ENCODE measurements around the gene SLC31A2.
A peak's percentile ranks its signal among the peaks of the same experiment; 100 is the strongest.
"Not testable (repeated sequence)": the region's sequence is repeated elsewhere in the genome, so short reads cannot be mapped to it uniquely, and the experiment has no call there.

SLC31A2 gene
- total RNA-seq, result 3.5 to 6.6 (median 5.6) reads per million in 3 experiments

DNA sequence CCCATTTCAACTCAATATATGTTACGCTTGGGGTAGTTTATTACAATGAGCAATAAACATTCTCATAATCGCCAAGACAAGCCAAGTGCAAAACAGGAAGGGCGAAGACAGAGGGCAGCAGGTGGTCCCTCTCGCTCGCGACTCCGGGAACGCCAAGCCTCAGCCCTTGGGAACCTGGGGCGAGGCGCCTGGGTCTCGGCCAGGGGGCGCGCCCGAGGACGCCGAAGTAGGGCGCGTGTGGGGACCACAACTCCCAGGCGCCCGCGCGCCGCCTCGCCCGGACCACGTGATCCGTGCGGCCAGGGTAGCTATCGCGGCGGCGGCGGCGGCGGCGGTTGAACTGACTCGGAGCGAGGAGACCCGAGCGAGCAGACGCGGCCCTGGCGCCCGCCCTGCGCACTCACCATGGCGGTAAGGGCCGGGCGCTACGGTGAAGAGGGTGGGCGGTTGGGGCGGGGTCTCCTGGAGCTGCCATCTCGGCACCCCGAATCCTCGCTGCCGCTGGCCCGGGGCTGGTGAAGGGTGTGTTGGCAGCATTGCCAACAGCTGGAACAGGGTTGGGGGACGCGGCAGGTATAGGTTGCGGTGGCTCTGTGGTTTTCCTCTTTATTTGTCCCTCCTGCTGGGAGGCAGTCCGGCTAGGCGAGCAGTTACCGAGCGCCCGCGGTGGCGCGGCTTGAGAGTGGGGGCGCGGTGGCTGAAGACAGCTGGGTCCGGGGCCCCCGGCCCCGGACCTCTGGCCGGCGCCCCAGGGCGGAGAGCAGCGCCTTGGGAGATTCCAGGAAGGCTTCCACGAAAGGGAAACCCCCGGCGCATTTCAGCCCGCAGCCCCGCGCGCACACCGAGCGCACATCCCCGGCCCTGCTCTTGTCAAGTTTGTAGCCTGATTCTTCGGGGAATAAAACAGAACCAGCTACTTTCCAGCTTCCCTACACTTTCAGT lies at the start of gene SLC31A2:
Gene SLC31A2 (plus strand): TSS at position 338 of the 942 bp plus-strand sequence. CDS start 68 bp downstream, at position 406.
- peak; percentile 83 for DNase-seq

DNA sequence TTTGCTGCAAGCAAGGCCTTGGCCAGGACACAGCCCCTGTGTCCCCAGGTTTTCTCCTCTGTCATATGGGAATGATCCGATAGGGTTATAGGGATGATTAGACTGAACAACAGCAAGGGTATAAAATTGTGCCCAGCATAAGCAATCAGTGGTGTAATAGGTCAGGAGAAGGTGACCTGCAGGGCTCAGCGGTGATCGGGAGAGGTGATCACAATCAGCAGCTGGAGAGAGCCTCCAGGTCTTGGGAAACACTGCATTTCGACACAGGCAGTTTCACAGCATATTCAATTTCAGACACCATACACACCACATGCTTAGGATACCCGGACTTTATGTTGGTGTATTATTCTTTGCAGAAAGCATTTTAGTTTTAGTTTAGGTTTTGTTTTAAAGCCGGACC lies 45.5 kb upstream of the SLC31A2 start:
- DNase-seq, result not testable (repeated sequence)

- DNase-seq, result peak; percentile 0
Measured at GRCh38 chr9:113111065-113111951, 39.5 kb upstream of the SLC31A2 start.

GRCh38 chr9:113112706-113113510 lies 37.9 kb upstream of the SLC31A2 start:
- peak; percentile 1 for DNase-seq

- DNase-seq, result not testable (repeated sequence)
Measured at GRCh38 chr9:113118829-113119228, 32.0 kb upstream of the SLC31A2 start.

GRCh38 chr9:113125386-113126035 lies 25.3 kb upstream of the SLC31A2 start:
- no peak for DNase-seq

GRCh38 chr9:113129466-113129865 lies 21.3 kb upstream of the SLC31A2 start:
- no peak for DNase-seq

DNA sequence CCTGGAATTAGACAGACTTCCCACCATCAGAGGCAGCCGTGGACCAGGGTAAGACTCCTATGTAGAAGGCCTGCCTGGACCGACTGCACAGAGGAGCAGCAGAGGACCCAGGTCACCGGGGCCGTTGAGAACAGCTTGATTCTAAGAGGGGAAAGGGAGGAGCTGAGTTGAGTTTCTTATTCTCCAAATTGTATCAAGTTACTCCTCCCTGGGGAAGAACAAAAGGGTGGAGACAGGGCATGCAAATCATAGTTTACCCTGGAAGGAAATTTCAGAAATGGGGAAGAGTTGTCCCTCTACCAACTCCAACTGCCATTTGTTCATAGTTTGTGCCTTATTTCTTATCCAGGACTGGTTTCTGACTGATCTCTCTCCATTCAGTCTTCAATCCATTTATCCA lies 20.9 kb upstream of the SLC31A2 start:
- DNase-seq, result no peak

DNA sequence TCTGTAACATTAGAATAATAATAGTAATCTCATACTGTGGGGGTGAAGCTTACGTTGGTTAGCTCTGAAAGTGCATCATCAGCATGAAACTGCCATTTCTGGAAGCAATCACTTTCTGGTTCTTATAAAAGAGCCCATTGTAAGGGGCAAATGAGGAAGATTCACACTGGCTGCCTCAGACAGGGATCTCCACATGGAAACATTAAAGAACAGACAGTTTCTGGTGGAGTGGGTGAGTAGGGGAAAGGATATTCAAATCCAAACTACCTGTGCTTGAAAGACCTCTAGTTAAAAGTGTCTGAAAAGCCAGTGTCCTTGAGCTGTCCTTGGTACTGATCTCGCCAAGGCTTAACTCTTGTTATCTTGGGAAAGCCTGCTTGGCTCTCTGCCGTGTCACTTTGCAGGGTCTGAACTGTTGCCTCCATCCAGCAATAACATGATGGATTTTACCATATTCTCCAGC lies 19.1 kb upstream of the SLC31A2 start:
- no peak for DNase-seq

DNA sequence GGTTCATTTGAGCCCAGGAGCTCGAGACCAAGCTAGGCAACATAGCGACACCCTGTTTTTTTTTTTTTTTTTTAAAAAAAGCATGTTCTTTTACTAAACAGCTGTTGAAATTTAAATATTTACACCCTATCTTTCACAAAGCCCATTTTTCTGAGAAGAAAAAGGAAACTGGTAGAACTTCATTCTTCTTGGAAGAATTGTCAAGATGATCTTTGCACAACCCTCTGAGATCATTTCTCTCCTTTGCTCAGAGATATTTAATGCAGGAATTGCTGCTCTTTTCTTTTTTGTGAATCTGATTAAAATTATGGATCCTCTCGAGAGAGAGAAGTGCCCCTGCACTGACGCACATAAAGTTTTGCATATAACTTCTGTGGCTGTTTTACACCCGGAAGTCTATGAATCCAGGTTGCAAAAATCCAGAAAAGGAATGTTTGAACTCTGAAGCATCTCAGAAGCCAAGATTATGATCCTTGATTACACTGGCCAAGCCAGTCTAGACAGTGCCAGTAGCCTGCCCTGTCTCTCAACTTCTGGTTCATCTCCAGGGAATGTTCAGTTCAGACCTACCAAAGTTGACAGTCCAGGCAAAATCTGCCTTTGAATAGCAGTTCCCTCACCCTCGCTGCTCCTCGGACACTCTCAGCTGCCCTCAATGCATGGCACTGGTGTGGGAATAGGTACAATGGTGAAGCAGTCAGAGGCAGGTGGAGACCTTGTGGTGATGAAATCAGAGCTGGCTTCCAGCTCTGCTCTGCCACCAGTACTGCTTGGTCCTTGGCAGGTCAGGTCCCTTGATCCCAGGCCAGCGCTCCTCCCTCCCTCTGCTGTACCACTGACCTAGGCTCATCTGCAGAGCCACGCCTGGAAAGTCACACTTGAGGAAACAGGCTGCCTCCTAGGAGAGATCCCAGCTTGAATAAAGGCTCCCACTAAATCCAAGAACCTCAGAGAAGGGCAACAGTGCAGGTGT lies 13.3 kb upstream of the SLC31A2 start:
- DNase-seq, result no peak

- DNase-seq, result no peak
Measured at GRCh38 chr9:113138760-113139159, 12.0 kb upstream of the SLC31A2 start.

DNA sequence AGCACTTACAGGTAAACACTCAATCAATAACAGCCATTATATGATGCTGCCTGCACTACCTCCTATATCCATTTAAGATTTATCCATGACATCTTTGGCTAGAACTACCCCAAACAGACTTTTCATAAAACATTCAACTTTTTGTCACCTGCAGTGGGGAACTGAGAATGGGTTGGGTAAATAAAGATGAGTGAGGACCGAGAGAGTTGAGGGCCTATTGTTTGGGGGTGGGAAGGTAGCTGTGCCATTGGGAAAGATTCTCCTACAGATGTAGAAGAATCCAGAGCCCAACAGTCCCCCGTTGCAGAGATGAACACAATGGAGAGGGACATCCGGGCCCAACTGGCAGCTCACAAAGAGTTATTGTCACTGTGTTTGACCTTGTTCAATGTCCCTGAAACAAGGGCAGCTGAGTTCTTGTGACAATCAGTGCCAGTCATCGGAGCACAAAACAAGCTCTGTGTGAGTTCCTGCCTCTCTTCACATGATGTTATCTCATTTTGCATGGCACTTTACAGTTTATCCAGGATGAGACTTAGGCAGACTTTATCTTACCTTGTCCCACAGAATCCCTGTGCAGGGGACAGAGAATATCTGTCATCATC lies 11.5 kb upstream of the SLC31A2 start:
- DNase-seq, result no peak

GRCh38 chr9:113139953-113140352 lies 10.9 kb upstream of the SLC31A2 start:
- DNase-seq, result no peak

- not testable (repeated sequence) for DNase-seq
Measured at GRCh38 chr9:113140896-113141295, 9.9 kb upstream of the SLC31A2 start.

DNA sequence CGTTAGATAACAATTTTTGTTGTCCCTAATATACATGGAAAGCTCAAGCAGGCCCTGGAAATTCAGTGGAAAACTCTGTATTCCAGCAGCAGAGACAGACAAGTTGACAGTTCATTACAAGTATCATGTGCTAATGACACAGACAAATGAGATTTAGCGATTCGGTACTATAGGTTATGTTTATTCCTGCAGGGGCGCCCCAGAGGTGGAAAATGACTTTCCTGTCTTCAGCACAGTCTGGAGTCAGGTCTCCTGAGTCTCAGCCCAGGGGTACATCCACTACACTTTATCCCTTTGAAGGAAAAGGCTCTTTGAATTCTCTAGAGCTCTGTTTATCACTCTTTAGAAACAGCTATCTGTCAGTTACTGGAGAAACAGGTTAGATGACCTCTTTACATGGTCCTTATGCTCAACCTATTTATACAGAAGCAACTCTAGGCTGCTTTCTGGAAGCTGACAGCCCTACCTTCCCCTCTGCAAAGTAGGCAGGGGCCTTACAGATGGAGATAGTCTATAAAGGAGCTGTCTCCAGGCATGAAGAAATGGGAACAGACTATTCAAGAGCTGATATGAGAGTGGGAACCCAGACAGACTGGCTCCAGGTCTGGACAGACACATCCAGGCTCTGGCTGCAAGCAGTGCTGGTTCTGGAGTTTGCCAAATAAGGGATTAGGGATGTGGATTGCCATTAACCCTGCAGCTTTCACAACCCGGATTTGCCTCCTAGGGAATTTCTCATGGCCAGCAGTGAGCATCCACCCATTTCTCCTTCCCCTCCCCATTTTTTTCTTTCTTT lies 7.2 kb upstream of the SLC31A2 start:
- DNase-seq, result no peak

GRCh38 chr9:113148372-113148705 lies 2.5 kb upstream of the SLC31A2 start:
- DNase-seq, result no peak

DNA sequence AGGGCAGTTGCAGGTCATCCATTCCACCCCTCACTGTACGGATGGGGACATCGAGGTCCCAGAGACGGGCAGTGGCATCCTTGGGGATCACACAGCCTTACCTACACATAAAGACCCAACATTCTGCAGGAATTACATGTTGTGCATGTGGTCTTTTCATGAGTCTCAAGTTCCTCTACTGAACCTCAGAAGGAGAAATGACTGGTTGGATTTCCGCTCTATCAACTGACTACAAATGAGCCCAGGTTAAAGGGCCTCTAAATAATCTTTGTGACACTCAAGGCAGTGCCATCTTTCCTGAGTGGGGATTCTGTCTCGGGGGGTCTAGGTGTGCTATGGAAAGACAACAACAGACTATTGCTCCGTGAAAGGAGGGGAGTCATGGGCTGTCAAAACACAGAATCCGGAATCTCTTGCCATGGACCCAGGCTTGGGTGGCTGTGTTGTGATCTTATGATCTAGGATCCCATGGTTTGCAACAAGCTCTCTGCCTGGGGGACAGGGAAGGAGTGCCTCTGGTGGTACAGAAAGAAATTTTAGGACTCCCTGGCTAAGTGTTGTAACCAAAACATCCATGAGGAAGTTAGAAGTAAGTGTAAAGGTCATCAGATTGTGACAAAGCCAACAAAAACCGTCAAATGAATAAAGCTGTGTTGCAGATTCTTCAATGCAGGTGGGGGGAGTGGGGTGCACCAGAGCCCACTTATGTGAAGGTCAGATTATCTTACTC lies 1.9 kb upstream of the SLC31A2 start:
- no peak for DNase-seq

DNA sequence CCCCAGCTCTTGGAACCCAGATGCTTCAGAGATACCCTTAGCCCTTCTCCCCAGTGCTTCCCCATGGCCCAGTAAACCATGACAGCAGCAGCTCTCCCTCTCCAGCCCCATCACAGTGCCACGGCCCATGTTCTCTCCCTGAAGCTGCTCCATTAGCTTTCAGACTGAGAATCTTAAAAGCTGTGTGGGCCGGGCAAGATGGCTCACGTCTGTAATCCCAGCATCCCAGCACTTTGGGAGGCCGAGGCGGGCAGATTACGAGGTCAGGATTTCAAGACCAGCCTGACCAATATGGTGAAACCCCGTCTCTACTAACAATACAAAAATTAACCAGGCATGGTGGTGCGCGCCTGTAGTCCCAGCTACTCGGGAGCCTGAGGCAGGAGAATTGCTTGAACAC lies 1.2 kb upstream of the SLC31A2 start:
- not testable (repeated sequence) for DNase-seq

Measured in central memory CD4-positive, alpha-beta T cell (primary cell).